GM04504 (cell line): ENCODE results near the gene LRRC2.
"Not testable (repeated sequence)": the region's sequence is repeated elsewhere in the genome, so short reads cannot be mapped to it uniquely, and the experiment has no call there.

ENCODE experiments used
- DNase-seq: peaks from one replicate; pipeline ENCODE4 v3.0.0-alpha.2; 2012; ENCODE audit warnings: low read depth

LRRC2 gene

GRCh38 chr3:46584598-46585467 is 18.7 kb upstream of the LRRC2 start:
- DNase-seq: no peak

GRCh38 chr3:46580675-46581074 is 14.6 kb upstream of the LRRC2 start:
- no peak for DNase-seq

- no peak for DNase-seq
These were observed 13.7 kb upstream of the LRRC2 start for GRCh38 chr3:46579756-46580286.

- DNase-seq: no peak
These were observed 13.1 kb upstream of the LRRC2 start for GRCh38 chr3:46578973-46579755.

GRCh38 chr3:46577580-46578249 is 11.6 kb upstream of the LRRC2 start:
- DNase-seq: not testable (repeated sequence)

GRCh38 chr3:46576879-46577278 is 10.8 kb upstream of the LRRC2 start:
- no peak for DNase-seq

DNA sequence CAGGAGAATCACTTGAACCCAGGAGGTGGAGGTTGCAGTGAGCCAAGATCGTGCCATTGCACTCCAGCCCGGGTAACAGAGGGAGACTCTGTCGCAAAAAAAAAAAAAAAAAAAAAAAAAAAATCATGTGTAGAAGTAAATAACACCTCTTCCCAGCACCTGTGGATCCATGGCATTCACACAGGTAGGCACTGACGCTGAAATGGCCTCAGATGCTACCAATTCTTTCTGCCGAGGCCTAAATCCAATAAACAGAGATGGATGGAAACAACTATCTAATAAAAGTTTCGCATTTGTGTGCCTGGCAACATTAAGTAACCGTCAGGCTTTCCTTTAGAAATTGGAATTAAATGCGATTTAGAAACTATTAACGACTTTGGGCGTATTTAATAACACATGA is 10.3 kb upstream of the LRRC2 start:
- no peak for DNase-seq

DNA sequence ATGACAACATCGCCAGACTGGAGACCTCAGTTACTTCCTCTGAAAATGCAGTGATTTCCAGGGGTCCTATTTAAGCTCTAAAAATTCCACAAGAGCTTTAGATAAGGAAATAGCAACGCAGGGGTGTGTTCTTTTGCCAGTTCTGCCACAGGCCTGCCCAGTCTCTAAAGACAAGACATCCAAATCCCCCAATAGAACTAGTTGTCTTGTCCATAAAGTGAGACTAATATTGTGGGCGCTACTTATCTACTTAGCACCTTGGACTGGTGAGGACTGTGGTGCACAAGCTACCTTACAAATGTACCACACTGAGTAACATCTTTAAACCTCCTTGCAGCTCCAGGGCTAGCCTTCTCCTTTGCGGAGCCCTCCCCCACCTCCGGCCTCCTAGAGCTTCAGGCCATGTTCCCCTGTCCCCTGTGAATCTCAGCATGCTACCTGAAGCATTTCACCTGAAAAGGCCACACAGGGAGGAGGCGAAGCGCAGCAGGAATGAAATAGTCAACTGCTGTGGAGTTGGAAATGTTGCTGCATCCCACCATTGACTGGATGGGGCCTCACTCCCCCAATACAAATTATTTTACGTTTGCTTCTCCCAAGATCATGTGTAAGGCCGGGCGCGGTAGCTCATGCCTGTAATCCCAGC is 9.6 kb upstream of the LRRC2 start:
- DNase-seq: no peak

DNA sequence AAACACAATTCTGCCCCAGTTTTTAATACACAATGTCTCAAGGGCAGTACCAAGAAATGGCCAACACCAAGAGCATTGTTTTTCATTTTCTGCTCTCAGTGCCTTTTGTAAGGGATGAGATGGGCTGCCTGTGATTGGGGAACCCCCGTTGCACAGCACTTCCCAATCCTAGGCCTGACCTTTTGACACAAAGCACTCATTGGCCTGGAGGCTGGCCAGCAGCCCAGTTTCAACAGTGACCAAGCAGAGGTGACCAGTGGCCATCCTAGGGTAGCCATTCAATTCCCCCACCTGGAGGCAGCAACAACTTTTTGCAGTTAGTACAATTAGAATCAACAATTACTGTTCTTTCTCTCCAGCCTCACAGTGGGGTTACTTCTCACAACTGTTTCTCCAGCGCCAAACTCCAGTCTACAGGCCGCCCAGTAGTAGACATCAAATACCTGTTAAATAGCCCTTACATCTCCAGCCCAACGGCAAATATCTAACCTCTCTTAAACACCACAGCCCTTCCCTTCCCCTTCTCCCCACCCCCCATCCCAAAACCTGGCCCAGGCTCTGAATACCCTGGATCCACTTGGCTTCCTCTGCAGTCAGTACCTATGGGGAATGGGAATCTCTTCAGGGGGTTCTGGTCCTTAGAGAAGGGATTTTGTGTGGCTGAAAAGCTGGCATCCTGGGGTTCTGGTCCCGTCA is 8.9 kb upstream of the LRRC2 start:
- DNase-seq: no peak

DNA sequence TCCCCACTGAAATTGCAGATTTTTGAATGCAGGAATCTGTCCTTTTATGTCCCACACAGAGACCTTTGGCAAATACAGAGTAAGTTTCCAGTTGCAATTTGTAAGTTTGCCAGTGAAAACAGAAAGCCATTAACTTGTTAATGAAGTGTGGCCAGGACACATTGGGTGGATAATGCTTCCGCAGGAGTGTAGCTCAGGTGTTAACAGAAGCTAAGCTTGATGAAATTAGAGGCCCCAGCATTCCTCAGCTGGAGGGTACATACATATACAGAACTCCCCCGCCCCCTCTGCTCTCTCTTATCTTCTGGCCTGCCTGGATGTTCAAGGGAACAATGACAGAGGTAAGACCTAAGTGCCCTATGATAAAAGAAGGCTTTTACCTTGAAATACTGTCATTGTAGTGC is 8.1 kb upstream of the LRRC2 start:
- DNase-seq: no peak

DNA sequence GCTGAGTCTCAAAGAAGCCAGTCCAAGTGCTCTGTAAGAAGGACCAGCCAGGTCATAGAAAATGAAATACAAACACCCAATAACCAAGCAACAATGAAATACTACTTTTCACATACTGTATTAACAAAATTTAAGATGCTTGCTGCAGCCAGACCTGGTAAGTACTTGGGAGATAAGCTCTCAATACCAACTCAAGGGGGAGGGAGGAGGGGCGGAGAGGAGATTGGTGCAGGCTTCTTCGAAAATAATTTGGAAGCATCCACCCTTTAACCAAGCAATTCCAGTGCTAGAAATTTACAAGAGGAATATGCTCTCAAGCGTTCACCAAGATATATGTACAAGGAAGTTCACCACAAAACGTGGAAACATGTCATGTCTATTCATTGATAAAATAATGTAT is 7.6 kb upstream of the LRRC2 start:
- DNase-seq: no peak

DNA sequence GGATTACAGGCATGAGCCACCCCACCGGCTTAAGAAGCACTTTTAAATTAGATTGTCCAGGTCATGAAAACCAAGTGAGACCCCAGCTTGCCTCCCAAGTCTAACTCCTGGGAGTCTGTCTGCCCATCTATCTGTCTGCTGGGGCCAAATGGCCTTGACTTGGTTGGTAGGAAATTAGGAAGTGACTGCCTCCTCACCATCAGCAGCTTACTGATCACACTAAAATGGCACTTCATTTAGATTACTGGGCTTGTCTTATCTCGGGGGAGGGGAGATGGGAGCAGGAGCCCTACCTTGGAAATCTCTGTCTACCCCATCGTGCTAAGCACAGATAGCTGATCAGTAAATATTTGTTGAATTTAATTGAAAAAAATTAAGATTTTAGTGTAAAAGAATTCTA is 5.6 kb upstream of the LRRC2 start:
- DNase-seq: no peak

DNA sequence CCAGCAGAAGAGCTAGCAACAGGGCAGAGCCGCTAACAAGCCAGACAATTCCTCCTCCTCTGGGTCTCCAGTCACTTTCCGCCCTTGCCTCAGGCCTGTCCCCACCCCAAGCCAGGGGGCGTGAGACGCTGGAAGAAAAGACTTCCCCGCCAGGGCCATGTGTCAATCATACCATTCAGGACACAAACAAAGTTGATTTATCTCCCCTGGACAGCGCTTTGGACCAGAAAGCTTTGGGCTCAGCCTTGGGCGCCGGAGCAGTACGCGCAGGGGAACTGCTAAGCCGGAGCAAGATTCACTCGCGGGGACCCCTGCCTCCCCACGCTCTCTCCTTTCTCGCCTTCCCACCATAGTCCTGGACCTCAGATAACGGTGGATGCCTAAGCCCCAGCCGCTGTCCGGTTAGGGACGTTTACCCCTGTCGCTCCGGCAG is 479 bp downstream of the LRRC2 start:
- no peak for DNase-seq

DNA sequence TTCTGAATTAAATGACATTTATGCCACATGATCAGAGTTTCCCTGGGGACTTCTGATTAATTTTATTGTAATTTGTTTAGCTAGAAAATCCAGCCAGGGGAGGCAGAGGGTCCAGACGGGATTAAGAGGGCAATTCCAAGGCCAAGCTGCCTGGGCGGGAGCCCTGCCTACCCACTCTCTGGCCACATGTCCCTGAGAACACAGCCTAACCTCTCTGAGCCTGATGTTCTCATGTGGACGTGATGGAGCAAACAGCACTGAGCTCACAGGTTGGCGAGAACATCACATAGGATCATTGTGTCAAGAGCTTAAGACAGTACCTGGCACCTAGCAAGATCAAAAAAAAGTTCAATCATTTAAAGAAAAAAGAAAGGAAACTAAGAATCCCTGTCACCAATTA is 1.0 kb downstream of the LRRC2 start:
- DNase-seq: no peak

GRCh38 chr3:46564190-46565021 is 1.7 kb downstream of the LRRC2 start:
- no peak for DNase-seq

GRCh38 chr3:46561951-46562350 is 4.2 kb downstream of the LRRC2 start:
- DNase-seq: no peak

GRCh38 chr3:46561511-46561910 is 4.6 kb downstream of the LRRC2 start:
- no peak for DNase-seq

GRCh38 chr3:46559091-46559704 is 6.9 kb downstream of the LRRC2 start:
- DNase-seq: no peak

- peak; percentile 69 for DNase-seq
These were observed 7.7 kb downstream of the LRRC2 start for GRCh38 chr3:46558184-46559043.
